ENCODE data around the gene DUOXA1.

DUOXA1 gene

GRCh38 chr15:45093622-45094357, 35.9 kb downstream of the DUOXA1 start:
- Histone ChIP-seq H3K36me3 (replicated peaks) (no peaks in the 10 kb centered on the region), H3K27me3 (replicated peaks) (peaks cover 3% of the 10 kb centered on the region), H3K4me3 (ENCODE audit: low read depth, low read length) (no peak overlapping the region), H3K27ac (no peak overlapping the region)
- in situ Hi-C loops (cut with HindIII; ENCODE audit: low pct_ligation_motif_present, low sequenced_read_pairs) = no loop called here
- no peak for DNase-seq
- no peak for TF ChIP-seq CTCF (IDR thresholded peaks at IDR 0.05; ENCODE audit: low read depth, low read length, missing control alignments)

GRCh38 chr15:45093013-45093412, 36.7 kb downstream of the DUOXA1 start:
- Histone ChIP-seq H3K27me3 (replicated peaks) (peaks cover 3% of the 10 kb centered on the region), H3K27ac (no peak overlapping the region), H3K4me3 (ENCODE audit: low read depth, low read length) (no peak overlapping the region), H3K36me3 (replicated peaks) (no peaks in the 10 kb centered on the region)
- no peak for DNase-seq
- in situ Hi-C loops (cut with HindIII; ENCODE audit: low pct_ligation_motif_present, low sequenced_read_pairs) = no loop called here
- TF ChIP-seq CTCF (IDR thresholded peaks at IDR 0.05; ENCODE audit: low read depth, low read length, missing control alignments) = no peak

GRCh38 chr15:45091576-45091975, 38.1 kb downstream of the DUOXA1 start:
- Histone ChIP-seq H3K27me3 (replicated peaks) (peaks cover 3% of the 10 kb centered on the region), H3K36me3 (replicated peaks) (no peaks in the 10 kb centered on the region), H3K27ac (no peak overlapping the region), H3K4me3 (ENCODE audit: low read depth, low read length) (no peak overlapping the region)
- in situ Hi-C loops (cut with HindIII; ENCODE audit: low pct_ligation_motif_present, low sequenced_read_pairs) = no loop called here
- DNase-seq = no peak
- TF ChIP-seq CTCF (IDR thresholded peaks at IDR 0.05; ENCODE audit: low read depth, low read length, missing control alignments) = no peak

GRCh38 chr15:45091161-45091560, 38.5 kb downstream of the DUOXA1 start:
- in situ Hi-C loops (cut with HindIII; ENCODE audit: low pct_ligation_motif_present, low sequenced_read_pairs) = no loop called here
- TF ChIP-seq CTCF (IDR thresholded peaks at IDR 0.05; ENCODE audit: low read depth, low read length, missing control alignments) = no peak
- DNase-seq = peak; percentile 12
- Histone ChIP-seq H3K27me3 (replicated peaks) (peaks cover 3% of the 10 kb centered on the region), H3K36me3 (replicated peaks) (no peaks in the 10 kb centered on the region), H3K27ac (no peak overlapping the region), H3K4me3 (ENCODE audit: low read depth, low read length) (no peak overlapping the region)

- no peaks in the 10 kb centered on the region for H3K36me3 ChIP-seq (replicated peaks)
- H3K27me3 ChIP-seq (replicated peaks) = peaks cover 3% of the 10 kb centered on the region
- DNase-seq = no peak
- no peak overlapping the region for H3K4me3 ChIP-seq (ENCODE audit: low read depth, low read length)
- in situ Hi-C loops (cut with HindIII; ENCODE audit: low pct_ligation_motif_present, low sequenced_read_pairs) = no loop called here
- TF ChIP-seq CTCF (IDR thresholded peaks at IDR 0.05; ENCODE audit: low read depth, low read length, missing control alignments) = no peak
- H3K27ac ChIP-seq = no peak overlapping the region
Observed at GRCh38 chr15:45089712-45090373, 39.8 kb downstream of the DUOXA1 start.
